HG03060 (cell line): ENCODE measurements around the gene PDYN.

ENCODE experiments used
- ATAC-seq: cut with Tn5 transposase; IDR thresholded peaks from one replicate; pipeline ENCODE4 v1.9.1; 2021; ENCODE audit warnings: low read depth, moderate number of reproducible peaks; ENCODE audit not compliant: unreplicated experiment

Gene PDYN

GRCh38 chr20:1952737-1953530, 40.9 kb downstream of the PDYN start:
- no peak for ATAC-seq

GRCh38 chr20:1951436-1952115, 42.3 kb downstream of the PDYN start:
- no peak for ATAC-seq

- ATAC-seq, result no peak
Observed at GRCh38 chr20:1950836-1951235, 43.0 kb downstream of the PDYN start.

- ATAC-seq, result no peak
Observed at GRCh38 chr20:1949347-1950100, 44.3 kb downstream of the PDYN start.

- no peak for ATAC-seq
Observed at GRCh38 chr20:1947535-1947846, 46.4 kb downstream of the PDYN start.

GRCh38 chr20:1946762-1947534, 46.9 kb downstream of the PDYN start:
- ATAC-seq, result no peak

- ATAC-seq, result no peak
Observed at GRCh38 chr20:1946442-1946761, 47.5 kb downstream of the PDYN start.

- no peak for ATAC-seq
Observed at GRCh38 chr20:1945660-1946059, 48.2 kb downstream of the PDYN start.

GRCh38 chr20:1945134-1945618, 48.7 kb downstream of the PDYN start:
- ATAC-seq, result no peak

GRCh38 chr20:1944345-1945091, 49.3 kb downstream of the PDYN start:
- ATAC-seq, result no peak

GRCh38 chr20:1943275-1944002, 50.4 kb downstream of the PDYN start:
- no peak for ATAC-seq

GRCh38 chr20:1942486-1943274, 51.2 kb downstream of the PDYN start:
- no peak for ATAC-seq

GRCh38 chr20:1942061-1942460, 51.8 kb downstream of the PDYN start:
- no peak for ATAC-seq

- no peak for ATAC-seq
Observed at GRCh38 chr20:1941226-1941625, 52.6 kb downstream of the PDYN start.

GRCh38 chr20:1940581-1940980, 53.3 kb downstream of the PDYN start:
- ATAC-seq, result no peak

GRCh38 chr20:1939270-1939595, 54.6 kb downstream of the PDYN start:
- no peak for ATAC-seq

GRCh38 chr20:1938464-1939269, 55.2 kb downstream of the PDYN start:
- no peak for ATAC-seq
